ENCODE data around the gene RPS3.

Gene RPS3

GRCh38 chr11:75450236-75450635 is 50.9 kb downstream of the RPS3 start:
- H3K4me3 ChIP-seq = no peak overlapping the region
- H3K27ac ChIP-seq = no peak overlapping the region

GRCh38 chr11:75450826-75451821 is 51.8 kb downstream of the RPS3 start:
- H3K4me3 ChIP-seq = no peak overlapping the region
- H3K27ac ChIP-seq = no peak overlapping the region

- H3K4me3 ChIP-seq = no peak overlapping the region
- no peak overlapping the region for H3K27ac ChIP-seq
Observed at GRCh38 chr11:75453916-75454655, 54.8 kb downstream of the RPS3 start.

- H3K4me3 ChIP-seq = no peak overlapping the region
- no peak overlapping the region for H3K27ac ChIP-seq
Observed at GRCh38 chr11:75454987-75455386, 55.7 kb downstream of the RPS3 start.

All from skin epidermis (tissue), 12 donors.